HFF-Myc (cell line): ENCODE measurements around the gene DIP2B.

ENCODE experiments used
- DNase-seq: peaks from one replicate; pipeline ENCODE4 v3.0.0-alpha.2; 2011; ENCODE audit warnings: low read depth; ENCODE audit errors: extremely low read depth
- H3K4me3 ChIP-seq: replicated peaks from 2 replicates; pipeline ENCODE4 v1.5.1; 2011; ENCODE audit warnings: low read depth, mild to moderate bottlenecking, control low read depth, low read length
- TF ChIP-seq, protein P1 (sequence below): IDR thresholded peaks from 2 replicates; pipeline ENCODE4 v1.5.1; 2012; ENCODE audit warnings: mild to moderate bottlenecking, low read depth, low read length, control low read depth; ENCODE audit errors: missing control alignments

The DIP2B gene

DNA sequence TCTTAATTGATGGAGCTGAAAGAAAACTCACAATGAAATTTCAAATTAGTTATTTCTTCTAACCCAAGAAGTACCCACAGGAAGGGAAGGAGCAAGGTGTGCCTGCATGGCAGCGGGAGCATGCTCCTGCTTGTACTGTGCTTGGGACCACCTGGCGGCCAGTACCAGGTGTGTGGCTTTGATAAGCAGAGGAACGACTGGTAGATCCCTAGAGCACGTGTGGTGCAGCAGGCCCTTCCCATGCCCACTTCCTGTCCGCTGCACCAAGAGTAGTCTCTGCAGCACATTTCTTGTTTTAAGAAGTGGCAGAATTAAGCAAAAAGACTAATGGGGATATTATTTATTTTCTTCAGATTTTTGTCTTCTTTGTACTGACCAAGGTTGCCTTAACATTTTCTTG is 136.8 kb downstream of the DIP2B start:
- H3K4me3 ChIP-seq = no peak overlapping the region
- TF ChIP-seq, protein P1, sequence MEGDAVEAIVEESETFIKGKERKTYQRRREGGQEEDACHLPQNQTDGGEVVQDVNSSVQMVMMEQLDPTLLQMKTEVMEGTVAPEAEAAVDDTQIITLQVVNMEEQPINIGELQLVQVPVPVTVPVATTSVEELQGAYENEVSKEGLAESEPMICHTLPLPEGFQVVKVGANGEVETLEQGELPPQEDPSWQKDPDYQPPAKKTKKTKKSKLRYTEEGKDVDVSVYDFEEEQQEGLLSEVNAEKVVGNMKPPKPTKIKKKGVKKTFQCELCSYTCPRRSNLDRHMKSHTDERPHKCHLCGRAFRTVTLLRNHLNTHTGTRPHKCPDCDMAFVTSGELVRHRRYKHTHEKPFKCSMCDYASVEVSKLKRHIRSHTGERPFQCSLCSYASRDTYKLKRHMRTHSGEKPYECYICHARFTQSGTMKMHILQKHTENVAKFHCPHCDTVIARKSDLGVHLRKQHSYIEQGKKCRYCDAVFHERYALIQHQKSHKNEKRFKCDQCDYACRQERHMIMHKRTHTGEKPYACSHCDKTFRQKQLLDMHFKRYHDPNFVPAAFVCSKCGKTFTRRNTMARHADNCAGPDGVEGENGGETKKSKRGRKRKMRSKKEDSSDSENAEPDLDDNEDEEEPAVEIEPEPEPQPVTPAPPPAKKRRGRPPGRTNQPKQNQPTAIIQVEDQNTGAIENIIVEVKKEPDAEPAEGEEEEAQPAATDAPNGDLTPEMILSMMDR = no peak
- DNase-seq = no peak

DNA sequence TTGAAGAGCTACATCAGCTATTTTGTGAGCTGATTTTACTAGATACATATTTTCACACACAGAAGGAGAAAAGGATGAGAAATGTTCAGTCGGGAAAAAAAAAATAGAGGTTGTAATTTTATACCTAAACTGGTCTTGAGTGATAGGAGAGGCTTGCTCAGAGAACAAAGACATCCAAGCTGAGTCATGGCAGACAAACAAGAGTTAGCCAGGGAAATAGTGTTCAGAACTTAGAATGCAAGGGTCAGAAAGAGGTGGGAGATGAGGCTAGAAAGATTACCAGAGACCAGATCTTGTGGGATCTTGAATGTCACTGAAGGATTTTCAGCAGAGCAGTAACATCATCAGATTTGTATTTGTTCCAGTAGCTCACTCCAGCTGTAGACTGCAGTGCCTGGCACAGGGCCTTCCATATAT is 137.3 kb downstream of the DIP2B start:
- DNase-seq = no peak
- TF ChIP-seq, protein P1 = no peak
- no peak overlapping the region for H3K4me3 ChIP-seq

DNA sequence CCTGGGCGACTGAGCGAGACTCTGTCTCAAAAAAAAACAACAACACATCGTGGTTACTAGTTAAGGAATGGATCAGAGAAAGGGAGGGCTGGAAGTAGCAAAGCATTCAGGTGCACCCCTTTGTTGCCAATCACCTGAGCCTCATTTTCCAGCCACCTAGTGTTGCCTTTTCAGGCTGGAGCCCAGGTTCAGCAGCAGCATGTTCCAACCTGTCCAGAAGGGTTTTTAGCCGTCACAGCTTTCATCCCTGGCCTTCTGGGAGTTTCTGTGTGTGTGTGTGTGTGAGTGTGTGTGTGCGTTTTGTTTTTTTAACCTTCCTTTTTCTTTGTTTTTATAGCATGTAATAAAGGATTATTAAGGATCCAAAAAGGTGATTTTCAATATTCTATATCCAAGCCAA is 138.0 kb downstream of the DIP2B start:
- no peak for DNase-seq

DNA sequence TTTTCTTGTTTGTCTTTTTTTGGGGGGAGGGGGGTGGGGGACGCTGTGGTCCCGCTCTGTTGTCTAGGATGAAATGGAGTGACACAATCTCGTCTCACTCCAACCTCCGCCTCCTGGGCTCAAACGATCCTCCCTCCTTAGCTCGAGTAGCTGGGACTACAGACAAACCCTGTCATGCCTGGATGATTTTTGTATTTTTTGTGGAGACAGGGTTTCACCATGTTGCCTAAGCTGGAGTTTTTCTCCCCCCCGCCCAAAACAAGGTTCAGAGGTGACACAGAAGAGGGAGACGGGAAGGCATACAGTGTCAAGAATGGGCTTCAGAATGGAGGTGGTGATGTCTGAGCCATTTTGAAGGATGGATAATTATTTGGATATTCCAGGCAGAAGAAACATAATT is 142.2 kb downstream of the DIP2B start:
- DNase-seq = no peak
- TF ChIP-seq, protein P1 = no peak

More for the DNA sequence above, 138.0 kb downstream of the DIP2B start:
- H3K4me3 ChIP-seq = no peak overlapping the region
- TF ChIP-seq, protein P1 = no peak

DNA sequence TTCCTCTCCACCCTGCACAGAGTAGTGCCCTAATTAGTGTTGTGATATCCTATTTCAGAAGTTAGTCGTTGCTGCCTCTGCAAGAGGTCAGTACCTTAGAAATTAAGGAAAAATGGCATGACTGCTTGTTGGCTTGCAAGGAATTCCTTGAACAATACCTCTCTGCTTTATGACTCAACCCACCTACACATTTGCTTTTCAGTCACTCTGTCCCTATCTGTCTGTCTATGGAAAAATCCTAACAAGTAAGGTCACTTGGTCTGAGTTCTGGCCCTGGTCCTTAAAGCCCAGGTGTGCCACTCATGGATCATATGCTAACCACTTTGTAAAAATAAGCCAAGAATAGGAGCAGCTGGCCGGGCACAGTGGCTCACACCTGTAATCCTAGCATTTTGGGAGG is 142.7 kb downstream of the DIP2B start:
- no peak for DNase-seq
- TF ChIP-seq, protein P1 = no peak
- no peak overlapping the region for H3K4me3 ChIP-seq

More for the DNA sequence above, 142.2 kb downstream of the DIP2B start:
- no peak overlapping the region for H3K4me3 ChIP-seq

DNA sequence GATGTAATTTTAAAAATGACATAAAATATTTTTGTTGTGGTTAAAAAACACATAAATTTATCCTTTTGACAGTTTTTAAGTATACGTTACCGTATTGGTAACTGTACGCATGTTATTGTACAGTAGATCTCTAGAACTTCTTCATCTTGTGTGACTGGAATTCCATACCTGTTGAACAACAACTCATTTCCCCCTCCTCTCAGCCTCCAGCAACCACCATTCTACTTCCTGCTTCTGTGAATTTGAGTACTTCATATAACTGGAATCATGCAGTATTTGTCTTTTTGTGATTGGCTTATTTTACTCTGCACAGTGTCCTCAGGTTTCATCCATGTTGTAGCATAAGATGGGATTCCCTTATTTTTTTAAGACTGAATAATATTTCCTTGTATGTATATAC is 145.5 kb downstream of the DIP2B start:
- TF ChIP-seq, protein P1 = no peak

DNA sequence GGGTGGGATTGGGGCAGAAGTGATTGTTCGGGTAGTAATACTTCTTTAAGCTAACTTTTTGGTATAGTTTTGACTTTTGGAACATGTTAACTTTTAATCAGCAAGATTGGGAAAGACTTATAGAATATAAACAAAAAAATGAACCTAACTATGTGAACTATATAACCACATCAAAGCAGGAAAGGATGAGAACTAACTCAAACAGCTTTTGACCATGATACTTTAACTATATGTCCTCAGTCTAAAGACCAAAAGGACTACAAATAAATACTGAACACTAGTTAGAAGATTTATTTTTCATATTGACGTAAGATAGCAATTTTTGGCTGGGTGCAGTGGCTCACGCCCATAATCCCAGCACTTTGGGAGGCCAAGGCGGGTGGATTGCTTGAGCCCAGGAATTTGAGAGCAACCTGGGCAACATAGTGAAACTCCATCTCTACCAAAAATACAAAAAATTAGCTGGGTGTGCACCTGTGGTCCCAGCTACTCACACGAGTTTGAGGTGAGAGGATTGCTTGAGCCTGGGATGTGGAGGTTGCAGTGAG is 150.7 kb downstream of the DIP2B start:
- no peak overlapping the region for H3K4me3 ChIP-seq
- no peak for DNase-seq
- TF ChIP-seq, protein P1 = no peak

More for the DNA sequence above, 145.5 kb downstream of the DIP2B start:
- H3K4me3 ChIP-seq = no peak overlapping the region
- no peak for DNase-seq
